HCT116 (cell line): ENCODE measurements around the gene CCDC148.

Source experiments
- EZH2phosphoT487 ChIP-seq: fragments of 200-600 bp; IDR thresholded peaks from 2 replicates; pipeline ENCODE4 v1.6.1; 2018; ENCODE audit warnings: antibody characterized with exemption, borderline replicate concordance
- ZNF274 ChIP-seq: fragments of 200-500 bp; sonication (Bioruptor generic); IDR thresholded peaks from 2 replicates; pipeline ENCODE4 v1.6.1; 2014; ENCODE audit warnings: mild to moderate bottlenecking, low read depth, low read length, inconsistent platforms
- TF ChIP-seq, protein P1 (sequence below), 3 experiments: fragments of 200-600 bp in 1 of 3; sonication (generic) in 1 of 3; IDR thresholded peaks in 2 of 3; conservative IDR thresholded peaks in 1 of 3; 2 replicates each; pipeline ENCODE4 v1.5.1; 2012 to 2017; ENCODE audit warnings: low read depth in 2 of 3, low read length in 2 of 3, antibody characterized with exemption in 1 of 3, borderline replicate concordance in 1 of 3, control low read depth in 1 of 3, mild to moderate bottlenecking in 1 of 3, mixed read lengths in 1 of 3, mixed run types in 1 of 3, moderate library complexity in 1 of 3; ENCODE audit not compliant: insufficient read depth in 1 of 3

DNA sequence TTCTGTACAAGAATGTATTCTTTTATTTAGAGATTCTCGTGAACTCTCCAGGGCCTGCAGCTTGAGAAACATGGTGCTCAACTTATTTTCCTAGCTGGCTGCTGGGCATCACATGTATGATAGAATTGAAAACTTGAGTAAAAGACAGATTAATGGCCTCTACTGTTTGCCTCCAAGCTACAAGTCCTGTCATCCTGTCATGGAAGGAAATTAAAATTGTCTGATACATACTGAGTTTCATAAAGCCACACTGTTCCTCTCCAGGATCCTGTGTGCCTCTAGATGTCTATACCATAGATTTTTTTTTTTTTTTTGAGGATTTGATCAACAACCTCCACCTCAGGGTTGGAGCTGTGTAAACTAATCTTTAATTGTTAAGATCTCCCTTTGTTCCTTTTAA lies 316.4 kb downstream of the CCDC148 start:
- TF ChIP-seq ZNF274, result no peak
- TF ChIP-seq EZH2phosphoT487, result no peak
- TF ChIP-seq, protein P1, sequence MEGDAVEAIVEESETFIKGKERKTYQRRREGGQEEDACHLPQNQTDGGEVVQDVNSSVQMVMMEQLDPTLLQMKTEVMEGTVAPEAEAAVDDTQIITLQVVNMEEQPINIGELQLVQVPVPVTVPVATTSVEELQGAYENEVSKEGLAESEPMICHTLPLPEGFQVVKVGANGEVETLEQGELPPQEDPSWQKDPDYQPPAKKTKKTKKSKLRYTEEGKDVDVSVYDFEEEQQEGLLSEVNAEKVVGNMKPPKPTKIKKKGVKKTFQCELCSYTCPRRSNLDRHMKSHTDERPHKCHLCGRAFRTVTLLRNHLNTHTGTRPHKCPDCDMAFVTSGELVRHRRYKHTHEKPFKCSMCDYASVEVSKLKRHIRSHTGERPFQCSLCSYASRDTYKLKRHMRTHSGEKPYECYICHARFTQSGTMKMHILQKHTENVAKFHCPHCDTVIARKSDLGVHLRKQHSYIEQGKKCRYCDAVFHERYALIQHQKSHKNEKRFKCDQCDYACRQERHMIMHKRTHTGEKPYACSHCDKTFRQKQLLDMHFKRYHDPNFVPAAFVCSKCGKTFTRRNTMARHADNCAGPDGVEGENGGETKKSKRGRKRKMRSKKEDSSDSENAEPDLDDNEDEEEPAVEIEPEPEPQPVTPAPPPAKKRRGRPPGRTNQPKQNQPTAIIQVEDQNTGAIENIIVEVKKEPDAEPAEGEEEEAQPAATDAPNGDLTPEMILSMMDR (IDR thresholded peaks at IDR 0.05 in 2 of 3, conservative IDR thresholded peaks at IDR 0.05 in 1 of 3; ENCODE audit: borderline replicate concordance in 1 of 3, insufficient read depth in 1 of 3, low read depth in 2 of 3, low read length in 2 of 3), result no peak
